Cardiac muscle cell (in vitro differentiated cells and primary cell): ENCODE results near the gene NSUN3. TPM values are rescaled to one million over a fixed set of nuclear protein-coding genes. Genes with fewer than 3 reads are reported as not detected.
A peak's percentile ranks its signal among the peaks of the same experiment; 100 is the strongest.

Experiments used
- DNase-seq, 2 donors: peaks; one replicate each; pipeline versions ENCODE4 v3.0.0 to v3.0.0-alpha.2; 2010 to 2017; ENCODE audit warnings: low read depth in 1 of 2, low spot score in 1 of 2
- H3K27ac ChIP-seq: fragments of 200-600 bp; sonication (generic); 2 replicates; pipeline ENCODE4 v1.5.1; 2016
- H3K27me3 ChIP-seq: fragments of 200-600 bp; sonication (generic); 2 replicates; pipeline ENCODE4 v1.6.0; 2016; ENCODE audit warnings: control low read depth
- H3K36me3 ChIP-seq: fragments of 200-600 bp; sonication (generic); 2 replicates; pipeline ENCODE4 v1.5.1; 2016; ENCODE audit warnings: control low read depth
- H3K4me1 ChIP-seq: fragments of 200-600 bp; sonication (generic); 2 replicates; pipeline ENCODE4 v1.8.1; 2017; ENCODE audit warnings: low read depth, mild to moderate bottlenecking, mixed run types
- H3K4me3 ChIP-seq: fragments of 200-600 bp; sonication (generic); 2 replicates; pipeline ENCODE4 v1.5.1; 2016; ENCODE audit warnings: mild to moderate bottlenecking
- H3K9me3 ChIP-seq: fragments of 200-600 bp; sonication (generic); 2 replicates; pipeline ENCODE4 v1.5.1; 2017; ENCODE audit warnings: low read depth, mild to moderate bottlenecking, control low read depth
- CTCF ChIP-seq: IDR thresholded peaks from 2 replicates; pipeline ENCODE4 v1.5.1; 2012; ENCODE audit warnings: low read depth, mild to moderate bottlenecking, low read length
- polyA plus RNA-seq: library from polyadenylated mRNA; unstranded; fragments of >200 nt; fragmentation: Nextera tagmentation; extraction: Ambion mirVana; gene quantifications from 2 replicates; pipeline ENCODE4 v1.2.1, GENCODE V29; 2016
- total RNA-seq: library from RNA; depleted of rRNA; stranded (reverse); fragments of >200 nt; gene quantifications from 2 replicates; pipeline ENCODE4 v1.2.3, GENCODE V29; 2016

Gene NSUN3
- total and polyA plus RNA-seq, 2 experiments from 2014 or later = 7.3 to 9.1 TPM

GRCh38 chr3:94046533-94046932 is 16.3 kb upstream of the NSUN3 start:
- Histone ChIP-seq H3K9me3 (no peaks in the 10 kb centered on the region), H3K27ac (no peak overlapping the region), H3K36me3 (peaks cover 4% of the 10 kb centered on the region), H3K27me3 (no peaks in the 10 kb centered on the region), H3K4me3 (no peak overlapping the region), H3K4me1 (no peaks in the 10 kb centered on the region)
- DNase-seq = no peak
- no peak for TF ChIP-seq CTCF

GRCh38 chr3:94049267-94049666 is 13.6 kb upstream of the NSUN3 start:
- no peaks in the 10 kb centered on the region for H3K4me1 ChIP-seq
- no peak for TF ChIP-seq CTCF
- no peak overlapping the region for H3K27ac ChIP-seq
- no peaks in the 10 kb centered on the region for H3K9me3 ChIP-seq
- H3K27me3 ChIP-seq = no peaks in the 10 kb centered on the region
- no peak overlapping the region for H3K4me3 ChIP-seq
- peaks cover 7% of the 10 kb centered on the region for H3K36me3 ChIP-seq
- no peak for DNase-seq

- Histone ChIP-seq H3K27ac (no peak overlapping the region), H3K27me3 (no peaks in the 10 kb centered on the region), H3K4me1 (no peaks in the 10 kb centered on the region), H3K36me3 (peaks cover 7% of the 10 kb centered on the region), H3K9me3 (no peaks in the 10 kb centered on the region), H3K4me3 (no peak overlapping the region)
- TF ChIP-seq CTCF = no peak
- DNase-seq = no peak
Measured at GRCh38 chr3:94050546-94050945, 12.3 kb upstream of the NSUN3 start.

- H3K36me3 ChIP-seq = no peaks in the 10 kb centered on the region
- no peaks in the 10 kb centered on the region for H3K9me3 ChIP-seq
- no peak overlapping the region for H3K27ac ChIP-seq
- no peaks in the 10 kb centered on the region for H3K27me3 ChIP-seq
- no peak overlapping the region for H3K4me3 ChIP-seq
- no peak for TF ChIP-seq CTCF
- peaks cover 12% of the 10 kb centered on the region for H3K4me1 ChIP-seq
- no peak for DNase-seq
Measured at GRCh38 chr3:94061297-94061696, 1.6 kb upstream of the NSUN3 start.

- Histone ChIP-seq H3K27ac (peak overlapping the region; percentile 94), H3K9me3 (no peaks in the 10 kb centered on the region), H3K4me3 (peak overlapping the region; percentile 88), H3K27me3 (no peaks in the 10 kb centered on the region), H3K36me3 (no peaks in the 10 kb centered on the region), H3K4me1 (peaks cover 12% of the 10 kb centered on the region)
- no peak for DNase-seq
- no peak for TF ChIP-seq CTCF
Measured at GRCh38 chr3:94063496-94064119, 747 bp downstream of the NSUN3 start.
